ENCODE data around the gene MEIOB. TPM values are rescaled to one million over a fixed set of nuclear protein-coding genes. Genes with fewer than 3 reads are reported as not detected.

The MEIOB gene
- total RNA-seq, 1 donor from 2014 or later: not detected

- Mint-ChIP-seq H3K27ac (no peak overlapping the region), H3K9me3 (no peaks in the 10 kb centered on the region), H3K27me3 (peaks cover 31% of the 10 kb centered on the region), H3K4me3 (no peak overlapping the region), H3K36me3 (ENCODE audit: low read depth) (no peaks in the 10 kb centered on the region), H3K4me1 (no peaks in the 10 kb centered on the region)
- ATAC-seq (ENCODE audit: low read depth) (no peak), DNase-seq (no peak)
- no peak for TF ChIP-seq CTCF (IDR thresholded peaks at IDR 0.05)
- ChIA-PET POLR2A (no interaction called here), CTCF (no interaction called here)
- intact Hi-C loops (cut with micrococcal nuclease): no loop called here
Measured at GRCh38 chr16:1858189-1858865, 13.6 kb downstream of the MEIOB start.

GRCh38 chr16:1857433-1858097 lies 14.4 kb downstream of the MEIOB start:
- ATAC-seq (ENCODE audit: low read depth) (no peak), DNase-seq (no peak)
- Mint-ChIP-seq H3K36me3 (ENCODE audit: low read depth) (no peaks in the 10 kb centered on the region), H3K4me3 (no peak overlapping the region), H3K27me3 (peaks cover 34% of the 10 kb centered on the region), H3K9me3 (no peaks in the 10 kb centered on the region), H3K4me1 (no peaks in the 10 kb centered on the region), H3K27ac (no peak overlapping the region)
- ChIA-PET CTCF (no interaction called here), POLR2A (no interaction called here)
- intact Hi-C loops (cut with micrococcal nuclease): no loop called here
- TF ChIP-seq CTCF (IDR thresholded peaks at IDR 0.05): no peak

- Mint-ChIP-seq H3K27ac (no peak overlapping the region), H3K9me3 (no peaks in the 10 kb centered on the region), H3K27me3 (peaks cover 16% of the 10 kb centered on the region), H3K4me3 (no peak overlapping the region), H3K4me1 (no peaks in the 10 kb centered on the region), H3K36me3 (ENCODE audit: low read depth) (no peaks in the 10 kb centered on the region)
- no peak for ATAC-seq (ENCODE audit: low read depth)
- ChIA-PET CTCF (no interaction called here), POLR2A (interaction anchor here (0.7 kb wide), 1 partner anchor 1304 kb away, joined by 3 read pairs; no protein-coding TSS in a partner anchor)
- no peak for TF ChIP-seq CTCF (IDR thresholded peaks at IDR 0.05)
- intact Hi-C loops (cut with micrococcal nuclease): no loop called here
- DNase-seq: no peak
Measured at GRCh38 chr16:1851793-1852192, 20.2 kb downstream of the MEIOB start.

GRCh38 chr16:1850981-1851380 lies 21.0 kb downstream of the MEIOB start:
- Mint-ChIP-seq H3K27ac (no peak overlapping the region), H3K4me1 (no peaks in the 10 kb centered on the region), H3K9me3 (no peaks in the 10 kb centered on the region), H3K36me3 (ENCODE audit: low read depth) (no peaks in the 10 kb centered on the region), H3K27me3 (peaks cover 19% of the 10 kb centered on the region), H3K4me3 (no peak overlapping the region)
- no peak for TF ChIP-seq CTCF (IDR thresholded peaks at IDR 0.05)
- CTCF ChIA-PET: no interaction called here
- intact Hi-C loops (cut with micrococcal nuclease): no loop called here
- ATAC-seq (ENCODE audit: low read depth) (no peak), DNase-seq (no peak)
- POLR2A ChIA-PET: no interaction called here

- no peak for TF ChIP-seq CTCF (IDR thresholded peaks at IDR 0.05)
- Mint-ChIP-seq H3K9me3 (no peaks in the 10 kb centered on the region), H3K4me1 (no peaks in the 10 kb centered on the region), H3K27me3 (peaks cover 12% of the 10 kb centered on the region), H3K27ac (no peak overlapping the region), H3K36me3 (ENCODE audit: low read depth) (no peaks in the 10 kb centered on the region), H3K4me3 (no peak overlapping the region)
- ATAC-seq (ENCODE audit: low read depth) (no peak), DNase-seq (no peak)
- intact Hi-C loops (cut with micrococcal nuclease): no loop called here
- POLR2A ChIA-PET: no interaction called here
- CTCF ChIA-PET: no interaction called here
Measured at GRCh38 chr16:1846416-1846815, 25.5 kb downstream of the MEIOB start.

Data from activated B cell treated with CpG ODN at 0.5 μM for 24 hours (primary cell).